ENCODE results near the gene CATSPER4. TPM values are rescaled to one million over a fixed set of nuclear protein-coding genes. Genes with fewer than 3 reads are reported as not detected.
A peak's percentile ranks its signal among the peaks of the same experiment; 100 is the strongest.

CATSPER4 gene
- total and polyA plus RNA-seq, 2 of the 8 experiments (the other 6 are each of a cell fraction or from before 2014, with no cell fraction given), result 0.65 to 0.83 TPM

DNA sequence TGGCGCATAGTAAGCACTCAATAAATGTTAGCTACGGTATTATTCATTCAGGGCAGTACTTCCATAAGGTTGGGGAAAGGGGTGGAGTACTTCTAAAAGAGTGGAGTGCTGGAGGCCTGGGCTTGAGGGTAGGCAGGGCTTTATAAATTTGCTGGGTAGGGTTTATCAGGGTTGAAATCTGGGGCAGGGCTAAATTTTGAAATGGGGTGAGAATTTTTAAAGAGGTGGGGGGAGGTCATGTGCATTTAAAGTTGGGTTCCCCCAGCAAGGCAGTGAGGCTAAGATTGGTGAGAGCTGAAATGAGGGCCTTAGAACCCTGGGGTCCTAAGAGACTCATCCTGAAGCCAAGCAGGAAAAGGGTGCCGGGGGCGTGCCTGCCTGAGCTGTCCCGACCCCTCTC is 10.0 kb downstream of the CATSPER4 start:
- no peaks in the 10 kb centered on the region; the same call in 1 of the 2 replicates for H3K23me2 ChIP-seq (ENCODE audit: low read depth, low read length)
- no peak overlapping the region for H3K14ac ChIP-seq (ENCODE audit: insufficient read length)
- no peak overlapping the region for H3K56ac ChIP-seq (replicated peaks; ENCODE audit: insufficient read length, low read depth, low read length)
- H3K9ac ChIP-seq (replicated peaks in 1 of 4; ENCODE audit: extremely low read depth in 1 of 4, low read depth in 3 of 4, low read length in 3 of 4), result no peak overlapping the region
- H3K79me2 ChIP-seq (ENCODE audit: control insufficient read depth in 1 of 2, insufficient read depth in 2 of 2, low read length in 2 of 2), result no peaks in the 10 kb centered on the region
- no peaks in the 10 kb centered on the region for H3K9me3 ChIP-seq (ENCODE audit: insufficient read depth in 2 of 2, low read depth in 1 of 2, low read length in 1 of 2)
- H3K23ac ChIP-seq (ENCODE audit: insufficient read length), result no peak overlapping the region
- H3K27me3 ChIP-seq (replicated peaks in 1 of 4; ENCODE audit: control insufficient read depth in 3 of 4, extremely low read depth in 1 of 4, insufficient read depth in 3 of 4, low read length in 3 of 4), result no peaks in the 10 kb centered on the region
- FAIRE-seq (no peak), DNase-seq (ENCODE audit: low read depth in 1 of 2, low spot score in 2 of 2) (no peak)
- no peaks in the 10 kb centered on the region for H4K20me1 ChIP-seq (replicated peaks in 1 of 2; ENCODE audit: control insufficient read depth in 1 of 2, insufficient read depth in 2 of 2, low read length in 2 of 2)
- H2BK5ac ChIP-seq (ENCODE audit: low read depth, low read length), result no peak overlapping the region; the same call in 1 of the 2 replicates
- no peak overlapping the region for H3K4ac ChIP-seq (replicated peaks; ENCODE audit: insufficient read length, low read depth, low read length)
- H2BK20ac ChIP-seq (ENCODE audit: low read length), result no peak overlapping the region
- peak overlapping the region; percentile 62; a peak in 2 of 4 replicates for H3K4me2 ChIP-seq (ENCODE audit: insufficient read depth in 1 of 2, low read depth in 2 of 2, low read length in 2 of 2)
- peak overlapping the region in 2 of 4 experiments; percentile 28 to 50; a peak in 2 of 8 replicates for H3K4me3 ChIP-seq (ENCODE audit: extremely low read depth in 1 of 4, insufficient read depth in 2 of 4, low read depth in 3 of 4, low read length in 4 of 4)
- H4K91ac ChIP-seq (replicated peaks; ENCODE audit: insufficient read length, low read length), result no peak overlapping the region
- ChIA-PET CTCF (ENCODE audit: partially characterized antibody) (interaction anchor here (0.8 to 3.1 kb wide), 9 partner anchors 10 to 164 kb away, joined by 3 to 23 read pairs (median 3); partner anchors contain the start of gene CATSPER4), POLR2A (ENCODE audit: partially characterized antibody) (interaction anchor here (1.0 to 1.3 kb wide), 3 partner anchors 11 to 211 kb away, joined by 3 read pairs; partner anchors contain the start of gene LIN28A)
- H2AK5ac ChIP-seq (ENCODE audit: low read depth, low read length), result no peak overlapping the region
- H2BK120ac ChIP-seq (replicated peaks; ENCODE audit: low read depth, low read length), result no peak overlapping the region
- H3K27ac ChIP-seq (ENCODE audit: low read depth, low read length), result no peak overlapping the region
- peak overlapping the region; percentile 93 for H2AFZ ChIP-seq (ENCODE audit: low read length)
- H4K5ac ChIP-seq (ENCODE audit: insufficient read length, low read depth, low read length), result no peak overlapping the region
- 0 out of 2 replicates have a peak overlapping the region, but pooled peaks have one; percentile 4 for H2BK12ac ChIP-seq (ENCODE audit: low read depth, low read length)
- 73% methylated on average over 5 of the region's 5 CpGs; no CpG with 5 or more reads in 1 of the 2 experiments for WGBS, 2 experiments (ENCODE audit: extremely low coverage in 1 of 2, insufficient coverage in 1 of 2, insufficient read length in 1 of 2, insufficient replicate concordance in 2 of 2, low coverage in 1 of 2, low lambda C conversion rate in 2 of 2, missing lambda C conversion rate in 1 of 2)
- peaks cover 0 to 12% (median 5%) of the 10 kb centered on the region in 4 experiments; a peak in 5 of 7 replicates for H3K4me1 ChIP-seq (replicated peaks in 1 of 4; ENCODE audit: control insufficient read depth in 3 of 4, insufficient read depth in 4 of 4, low read length in 3 of 4)
- H3K18ac ChIP-seq (ENCODE audit: extremely low read depth, low read length), result no peak overlapping the region
- no peaks in the 10 kb centered on the region for H3K36me3 ChIP-seq (ENCODE audit: control insufficient read depth in 2 of 4, insufficient read depth in 4 of 4, low read length in 3 of 4)
- H2BK15ac ChIP-seq (ENCODE audit: low read length), result no peak overlapping the region
- H3K79me1 ChIP-seq (ENCODE audit: low read depth, low read length), result no peaks in the 10 kb centered on the region
- no peak overlapping the region for H4K8ac ChIP-seq (ENCODE audit: extremely low read depth, insufficient read depth, low read length)
- no peak for TF ChIP-seq SP2 (IDR thresholded peaks at IDR 0.05; ENCODE audit: low read length)
- no peak for TF ChIP-seq RBBP5 (IDR thresholded peaks at IDR 0.05; ENCODE audit: borderline replicate concordance, low read depth, low read length)
- TF ChIP-seq TAF1 (IDR thresholded peaks at IDR 0.05; ENCODE audit: low read depth, low read length), result no peak
- no peak for TF ChIP-seq SP1 (IDR thresholded peaks at IDR 0.05; ENCODE audit: low read depth, low read length)
- no peak for TF ChIP-seq KDM1A (IDR thresholded peaks at IDR 0.05; ENCODE audit: borderline replicate concordance, low read length)
- TF ChIP-seq, protein P1, sequence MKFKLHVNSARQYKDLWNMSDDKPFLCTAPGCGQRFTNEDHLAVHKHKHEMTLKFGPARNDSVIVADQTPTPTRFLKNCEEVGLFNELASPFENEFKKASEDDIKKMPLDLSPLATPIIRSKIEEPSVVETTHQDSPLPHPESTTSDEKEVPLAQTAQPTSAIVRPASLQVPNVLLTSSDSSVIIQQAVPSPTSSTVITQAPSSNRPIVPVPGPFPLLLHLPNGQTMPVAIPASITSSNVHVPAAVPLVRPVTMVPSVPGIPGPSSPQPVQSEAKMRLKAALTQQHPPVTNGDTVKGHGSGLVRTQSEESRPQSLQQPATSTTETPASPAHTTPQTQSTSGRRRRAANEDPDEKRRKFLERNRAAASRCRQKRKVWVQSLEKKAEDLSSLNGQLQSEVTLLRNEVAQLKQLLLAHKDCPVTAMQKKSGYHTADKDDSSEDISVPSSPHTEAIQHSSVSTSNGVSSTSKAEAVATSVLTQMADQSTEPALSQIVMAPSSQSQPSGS (IDR thresholded peaks at IDR 0.05; ENCODE audit: low read length), result no peak
- no peak for TF ChIP-seq CREB1 (IDR thresholded peaks at IDR 0.05)
- TF ChIP-seq NANOG (IDR thresholded peaks at IDR 0.05; ENCODE audit: insufficient read depth, low read depth, low read length, poor library complexity, severe bottlenecking), result no peak
- TF ChIP-seq BACH1 (IDR thresholded peaks at IDR 0.05; ENCODE audit: low read length), result no peak
- no peak for TF ChIP-seq KDM5A (IDR thresholded peaks at IDR 0.05; ENCODE audit: low read length)
- no peak for TF ChIP-seq SIX5 (IDR thresholded peaks at IDR 0.05; ENCODE audit: low read depth, low read length)
- TF ChIP-seq POLR2A (IDR thresholded peaks at IDR 0.05; ENCODE audit: control extremely low read depth in 1 of 2, low read depth in 2 of 2, low read length in 2 of 2), result no peak
- TF ChIP-seq RNF2 (IDR thresholded peaks at IDR 0.05; ENCODE audit: borderline replicate concordance, low read depth, low read length, missing control alignments, poor library complexity, severe bottlenecking), result no peak

Data from H1 (cell line).